ENCODE measurements around the gene PAM.

PAM gene

DNA sequence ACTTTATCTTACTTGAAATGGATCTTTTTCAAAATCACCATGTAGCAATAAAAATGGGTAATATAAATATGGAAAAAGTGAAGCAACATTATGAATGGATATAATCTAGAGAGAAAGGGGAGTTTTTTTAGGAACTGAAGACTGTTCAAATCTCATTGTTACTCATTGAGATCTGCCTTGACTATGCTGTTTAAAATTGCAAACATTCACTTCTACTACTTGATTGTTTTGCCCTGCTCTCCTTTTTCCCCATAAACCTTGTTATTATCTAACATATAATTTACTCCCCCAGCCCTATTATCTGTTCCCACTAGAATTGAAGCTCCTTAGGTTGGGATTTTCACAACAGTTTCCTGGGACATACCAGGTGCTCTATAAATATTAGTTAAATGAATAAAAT, 22.0 kb downstream of the PAM start:
- in situ Hi-C loops (cut with MboI; ENCODE audit: low sequenced_read_pairs), result no loop called here

DNA sequence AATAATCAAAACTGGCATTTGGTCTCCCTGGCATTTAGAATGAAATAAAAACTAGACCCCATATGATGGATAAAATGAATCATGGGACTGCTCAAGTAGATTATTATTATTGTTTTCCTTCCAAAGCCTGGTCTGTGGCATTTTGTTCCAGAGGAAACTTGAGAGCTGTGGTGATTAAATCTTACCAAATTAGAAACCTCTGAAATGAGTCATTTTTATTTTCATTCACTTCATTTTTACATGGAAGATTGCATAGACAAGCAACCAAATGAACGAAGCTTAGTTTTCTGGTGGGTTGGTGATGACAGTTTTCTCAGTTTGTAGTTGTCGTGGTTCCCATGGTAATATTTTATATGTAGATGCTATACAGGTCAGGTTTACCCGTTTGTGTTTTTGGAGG, 23.4 kb downstream of the PAM start:
- in situ Hi-C loops (cut with MboI; ENCODE audit: low sequenced_read_pairs), result no loop called here

GRCh38 chr5:102781359-102781758, 26.3 kb downstream of the PAM start:
- in situ Hi-C loops (cut with MboI; ENCODE audit: low sequenced_read_pairs), result no loop called here

- in situ Hi-C loops (cut with MboI; ENCODE audit: low sequenced_read_pairs), result no loop called here
Measured at GRCh38 chr5:102781786-102782185, 26.7 kb downstream of the PAM start.

DNA sequence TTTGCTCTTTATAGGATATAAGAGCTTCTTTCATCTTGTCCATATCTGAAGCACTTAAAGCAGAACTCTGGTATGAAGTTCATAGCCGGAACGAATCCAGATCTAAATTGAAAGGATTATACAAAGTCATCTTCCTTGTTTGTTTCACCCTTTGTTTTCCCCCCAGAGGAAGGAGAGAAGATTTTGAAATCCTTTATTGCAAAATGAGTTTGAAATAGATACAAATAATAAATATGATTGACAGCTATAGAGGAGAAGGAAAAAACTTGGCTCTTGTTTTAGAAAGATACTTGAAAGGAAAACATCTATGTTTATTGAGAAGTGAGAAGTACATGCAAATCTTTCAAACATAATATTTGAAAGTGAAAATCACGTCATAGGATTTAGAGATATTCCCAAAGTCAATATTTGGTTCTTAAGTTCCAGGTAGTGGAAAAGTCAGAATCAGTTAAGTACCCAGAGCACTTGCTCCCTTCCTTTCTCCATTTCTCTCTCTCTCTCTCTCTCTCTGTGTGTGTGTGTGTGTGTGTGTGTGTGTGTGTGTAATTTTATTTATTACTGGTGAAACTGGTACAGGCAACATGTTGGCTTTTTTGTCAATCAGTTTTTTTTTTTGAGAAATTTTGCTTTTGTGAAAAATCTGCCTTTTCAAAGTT, 27.2 kb downstream of the PAM start:
- in situ Hi-C loops (cut with MboI; ENCODE audit: low sequenced_read_pairs), result no loop called here

DNA sequence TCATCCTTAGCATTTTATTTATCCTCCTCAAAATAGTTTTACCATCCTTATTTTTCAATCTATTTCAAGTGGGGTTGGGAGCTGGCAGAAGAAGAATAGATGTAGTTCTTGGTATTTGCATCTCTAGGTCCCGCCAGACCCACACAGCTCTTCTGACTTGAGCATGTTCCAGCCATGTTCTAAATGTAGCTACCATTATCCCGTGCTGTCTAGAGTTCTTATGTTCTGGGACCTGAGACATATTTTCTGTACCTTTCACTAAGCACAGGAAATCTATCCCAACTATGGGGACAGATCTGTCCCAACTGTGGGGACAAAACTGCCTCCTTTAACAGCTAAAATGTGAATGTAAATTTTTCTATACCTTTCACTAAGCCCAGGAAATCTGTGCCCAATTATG, 32.0 kb downstream of the PAM start:
- in situ Hi-C loops (cut with MboI; ENCODE audit: low sequenced_read_pairs), result no loop called here

GRCh38 chr5:102788788-102789187, 33.7 kb downstream of the PAM start:
- in situ Hi-C loops (cut with MboI; ENCODE audit: low sequenced_read_pairs), result no loop called here

DNA sequence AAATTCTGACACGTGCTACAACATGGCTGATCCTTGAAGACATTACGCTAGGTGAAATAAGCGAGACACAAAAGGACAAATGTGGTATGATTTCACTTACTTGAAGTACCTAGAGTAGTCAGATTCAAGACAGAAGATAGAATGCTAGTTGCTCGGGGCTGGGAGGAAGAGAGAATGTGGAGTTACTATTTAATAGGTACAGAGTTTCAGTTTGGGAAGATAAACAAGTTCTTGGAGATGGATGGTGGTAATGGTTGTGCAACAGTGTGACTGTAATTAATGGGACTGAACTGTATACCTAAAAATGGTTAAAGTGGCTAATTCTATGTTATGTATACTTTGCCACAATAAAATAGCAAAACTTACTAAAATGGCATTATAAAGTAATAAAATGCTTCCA, 34.4 kb downstream of the PAM start:
- in situ Hi-C loops (cut with MboI; ENCODE audit: low sequenced_read_pairs), result no loop called here

DNA sequence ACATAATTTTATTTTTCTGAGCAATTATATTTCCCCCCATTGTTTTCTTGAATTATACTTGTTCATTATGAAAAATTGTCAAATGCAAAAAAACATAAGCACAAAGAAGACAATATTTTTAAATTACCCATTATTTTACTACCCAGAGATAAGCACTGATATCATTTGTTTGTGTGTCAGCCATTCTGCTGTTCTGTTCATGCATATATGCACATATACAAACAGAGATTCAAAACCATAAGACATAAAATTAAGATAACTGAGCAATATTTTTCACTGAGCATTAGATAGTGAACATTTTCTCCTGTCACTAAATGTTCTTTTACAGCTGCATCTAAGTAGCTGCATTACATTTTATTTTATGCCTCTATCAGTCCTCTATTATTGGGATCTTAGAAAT, 35.6 kb downstream of the PAM start:
- in situ Hi-C loops (cut with MboI; ENCODE audit: low sequenced_read_pairs), result no loop called here

- in situ Hi-C loops (cut with MboI; ENCODE audit: low sequenced_read_pairs), result no loop called here
Measured at GRCh38 chr5:102792705-102793104, 37.6 kb downstream of the PAM start.

DNA sequence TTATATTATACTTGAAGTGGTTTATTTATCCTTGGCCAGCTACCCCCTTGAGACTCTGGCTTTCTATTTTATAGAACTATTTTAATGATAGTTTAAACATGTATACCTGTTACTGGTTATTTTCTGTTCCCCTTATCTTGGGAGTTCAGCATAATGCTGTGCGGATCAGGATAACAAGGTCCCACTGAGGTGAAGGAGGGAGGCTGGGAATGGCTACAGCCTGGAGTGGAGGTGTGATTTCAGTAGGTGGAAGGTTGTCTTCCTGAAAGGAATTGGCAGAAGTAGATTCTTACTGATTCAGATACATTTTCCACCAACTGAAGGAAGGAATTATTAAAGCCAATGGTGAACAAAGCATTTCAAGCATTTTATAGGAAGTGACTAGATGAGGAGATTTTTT, 38.9 kb downstream of the PAM start:
- in situ Hi-C loops (cut with MboI; ENCODE audit: low sequenced_read_pairs), result no loop called here

GRCh38 chr5:102794677-102795331, 39.7 kb downstream of the PAM start:
- in situ Hi-C loops (cut with MboI; ENCODE audit: low sequenced_read_pairs), result no loop called here

GRCh38 chr5:102795526-102795925, 40.4 kb downstream of the PAM start:
- in situ Hi-C loops (cut with MboI; ENCODE audit: low sequenced_read_pairs), result no loop called here

- in situ Hi-C loops (cut with MboI; ENCODE audit: low sequenced_read_pairs), result no loop called here
Measured at GRCh38 chr5:102796009-102796408, 40.9 kb downstream of the PAM start.

- in situ Hi-C loops (cut with MboI; ENCODE audit: low sequenced_read_pairs), result no loop called here
Measured at GRCh38 chr5:102796498-102796897, 41.4 kb downstream of the PAM start.

DNA sequence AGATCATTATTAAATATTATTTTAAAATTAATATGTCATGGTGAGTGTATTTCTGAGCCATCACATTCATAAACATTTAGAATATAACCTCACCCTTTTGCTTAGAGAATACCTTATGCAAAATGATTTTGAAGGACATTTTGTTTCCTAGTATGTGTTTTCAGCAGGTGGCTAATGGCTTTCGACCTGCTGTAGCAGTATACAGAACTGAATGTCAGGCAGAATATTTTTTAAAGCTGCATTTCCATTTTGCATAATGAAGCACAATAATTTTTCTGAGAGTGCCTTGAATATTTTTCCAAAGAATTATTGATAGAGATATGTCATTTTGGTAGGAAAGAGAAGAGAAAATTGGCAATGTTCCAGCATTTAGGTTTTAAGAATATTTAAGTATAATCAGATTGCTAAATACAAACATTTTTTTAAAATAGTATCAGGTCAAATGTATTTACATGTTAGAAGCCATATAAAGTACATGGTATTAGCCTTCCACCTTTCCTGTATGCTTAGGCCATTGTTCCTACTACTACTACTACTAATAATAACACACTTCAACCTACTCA, 42.3 kb downstream of the PAM start:
- in situ Hi-C loops (cut with MboI; ENCODE audit: low sequenced_read_pairs), result no loop called here

DNA sequence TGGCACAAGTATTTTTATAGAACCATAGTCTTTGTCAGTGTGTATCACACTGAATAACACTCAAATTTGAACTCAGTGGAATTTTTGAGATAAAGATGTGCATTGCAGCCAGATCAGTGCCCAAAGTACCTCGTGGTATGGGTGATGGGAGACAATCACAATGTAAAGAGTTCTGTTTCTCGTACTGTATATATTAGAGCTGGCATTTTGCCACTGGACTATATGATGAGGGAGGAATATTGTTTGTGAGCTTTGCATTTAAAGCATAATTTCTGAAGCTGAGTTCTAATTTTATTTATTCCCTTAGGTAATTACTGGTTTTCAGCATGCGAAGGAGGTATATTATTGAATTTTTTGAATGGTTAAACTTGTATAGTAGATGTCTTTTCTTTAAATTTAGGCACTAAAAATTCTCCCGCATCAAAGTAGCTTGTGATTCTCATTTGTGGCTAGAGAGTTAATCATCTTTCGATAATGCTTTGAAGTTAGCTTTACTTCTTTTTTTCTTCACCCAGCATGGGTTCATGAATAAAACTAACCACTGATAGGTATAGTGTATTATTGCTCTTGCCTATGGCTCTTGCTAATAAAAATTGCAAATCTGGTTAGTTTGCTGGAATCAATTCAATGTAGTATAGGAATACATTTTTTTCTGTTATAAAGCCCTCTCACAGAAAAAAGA, 43.1 kb downstream of the PAM start:
- in situ Hi-C loops (cut with MboI; ENCODE audit: low sequenced_read_pairs), result no loop called here

- in situ Hi-C loops (cut with MboI; ENCODE audit: low sequenced_read_pairs), result no loop called here
Measured at GRCh38 chr5:102799017-102799416, 43.9 kb downstream of the PAM start.

DNA sequence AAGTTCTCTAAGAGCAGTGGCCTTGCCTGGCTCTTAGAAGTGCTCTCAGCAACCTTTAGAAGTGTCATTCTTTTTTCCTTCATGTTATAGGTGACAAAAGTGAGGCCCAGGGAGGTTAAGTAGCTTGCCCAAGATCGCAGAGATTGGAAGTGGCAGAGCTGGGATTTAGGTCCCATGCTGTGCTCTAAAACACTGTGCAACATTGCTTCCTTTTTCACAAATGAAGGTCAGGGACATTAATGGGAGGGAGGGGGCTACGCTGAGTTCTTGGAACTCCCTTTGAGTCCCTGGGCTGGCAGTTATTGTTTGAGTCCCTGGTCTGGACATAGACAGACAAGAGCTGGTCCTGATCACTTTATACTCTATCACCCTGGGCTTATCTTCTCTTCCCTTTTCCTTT, 45.3 kb downstream of the PAM start:
- in situ Hi-C loops (cut with MboI; ENCODE audit: low sequenced_read_pairs), result no loop called here

GRCh38 chr5:102801371-102801770, 46.3 kb downstream of the PAM start:
- in situ Hi-C loops (cut with MboI; ENCODE audit: low sequenced_read_pairs), result no loop called here

DNA sequence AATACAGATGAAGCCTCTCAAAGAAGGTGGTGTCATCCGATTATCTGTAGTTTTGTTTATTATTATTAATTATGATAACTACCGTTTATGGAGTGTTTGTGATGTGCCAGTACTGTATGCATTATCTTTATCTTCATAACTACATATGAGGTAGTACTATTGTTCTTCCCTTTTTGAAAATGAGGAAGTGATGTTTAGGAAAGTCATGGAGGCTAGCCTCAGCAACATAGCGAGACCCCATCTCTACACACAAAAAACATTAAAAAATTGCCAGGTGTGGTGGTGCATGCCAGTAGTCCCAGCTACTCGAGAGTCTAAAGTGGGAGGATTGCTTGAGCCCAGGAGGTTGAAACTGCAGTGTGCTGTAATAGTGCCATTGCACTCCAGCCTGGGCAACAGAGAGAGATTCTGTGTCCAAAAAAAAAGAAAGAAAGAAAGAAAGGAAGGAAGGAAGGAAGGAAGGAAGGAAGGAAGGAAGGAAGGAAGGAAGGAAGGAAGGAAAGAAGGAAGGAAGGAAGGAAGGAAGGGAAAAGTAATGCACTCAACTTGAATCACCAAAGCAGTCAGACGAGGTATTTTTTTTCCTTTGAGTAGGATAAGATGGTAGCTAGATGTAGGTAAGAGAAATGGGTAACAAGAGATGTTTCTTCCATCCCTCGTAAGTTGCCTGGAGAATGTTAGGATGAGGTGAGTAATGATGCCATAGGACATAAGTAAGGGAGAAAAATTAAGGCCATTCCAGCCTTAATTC, 47.8 kb downstream of the PAM start:
- in situ Hi-C loops (cut with MboI; ENCODE audit: low sequenced_read_pairs), result no loop called here
